OCI-LY7 (cell line): ENCODE results near the gene ODC1. TPM values are rescaled to one million over a fixed set of nuclear protein-coding genes. Genes with fewer than 3 reads are reported as not detected.
"Not testable (repeated sequence)": the region's sequence is repeated elsewhere in the genome, so short reads cannot be mapped to it uniquely, and the experiment has no call there.

Source experiments
- BruUV-seq: library from RNA; stranded (reverse); fragments of 400-500 nt; replicated peaks from 2 replicates; lab custom pipeline; 2021; lab: Mats Ljungman, UMichigan
- CTCF ChIA-PET: fragments of 300-600 bp; sonication (Branson Sonifier 250); formaldehyde crosslinking; loops from one replicate; lab custom pipeline; 2022; ENCODE audit warnings: antibody characterized with exemption; ENCODE audit not compliant: unreplicated experiment; lab: Charles Lee
- POLR2A ChIA-PET: fragments of 300-600 bp; sonication (Branson Sonifier 250); formaldehyde crosslinking; loops from one replicate; lab custom pipeline; 2022; ENCODE audit warnings: antibody characterized with exemption; lab: Charles Lee
- DNase-seq: peaks from one replicate; pipeline ENCODE4 v3.0.0-alpha.2; 2015; ENCODE audit warnings: low spot score
- H2AFZ ChIP-seq: fragments of 200-600 bp; sonication (generic), shearing (Covaris generic); 2 replicates; pipeline ENCODE4 v1.6.1; 2014; ENCODE audit warnings: mild to moderate bottlenecking, antibody characterized with exemption, low read length, moderate library complexity
- H3K27ac ChIP-seq: fragments of 200-600 bp; sonication (generic); 2 replicates; pipeline ENCODE4 v1.5.1; 2014; ENCODE audit warnings: mixed run types, low read depth, mild to moderate bottlenecking, moderate library complexity, low read length, inconsistent platforms; ENCODE audit not compliant: poor library complexity, severe bottlenecking
- H3K36me3 ChIP-seq: fragments of 200-600 bp; sonication (generic); 2 replicates; pipeline ENCODE4 v1.6.1; 2014; ENCODE audit warnings: mild to moderate bottlenecking, antibody characterized with exemption, low read length, moderate library complexity, mixed read lengths; ENCODE audit not compliant: insufficient read depth
- H3K4me1 ChIP-seq: fragments of 200-600 bp; sonication (generic); 2 replicates; pipeline ENCODE4 v1.5.1; 2014; ENCODE audit warnings: mild to moderate bottlenecking, low read length; ENCODE audit not compliant: insufficient read depth, poor library complexity, severe bottlenecking
- H3K4me2 ChIP-seq: fragments of 200-600 bp; sonication (generic); 2 replicates; pipeline ENCODE4 v1.6.1; 2014; ENCODE audit warnings: mild to moderate bottlenecking, low read length
- H3K4me3 ChIP-seq: fragments of 200-600 bp; sonication (generic); 2 replicates; pipeline ENCODE4 v1.5.1; 2014; ENCODE audit warnings: mild to moderate bottlenecking, low read depth, low read length; ENCODE audit not compliant: poor library complexity, severe bottlenecking
- H3K79me2 ChIP-seq: fragments of 200-600 bp; sonication (generic); 2 replicates; pipeline ENCODE4 v1.6.1; 2016; ENCODE audit warnings: low read depth, mild to moderate bottlenecking, low read length, moderate library complexity, mixed read lengths; ENCODE audit not compliant: insufficient read depth
- H3K9me2 ChIP-seq: fragments of 200-600 bp; sonication (generic); 2 replicates; pipeline ENCODE4 v1.6.1; 2016; ENCODE audit warnings: mild to moderate bottlenecking, low read length, mixed read lengths; ENCODE audit not compliant: insufficient read depth
- H3K9me3 ChIP-seq: fragments of 200-600 bp; sonication (generic); 2 replicates; pipeline ENCODE4 v1.6.1; 2014; ENCODE audit warnings: mild to moderate bottlenecking, mixed run types, low read length, mixed read lengths
- H4K20me1 ChIP-seq: fragments of 200-600 bp; sonication (generic); 2 replicates; pipeline ENCODE4 v1.6.1; 2014; ENCODE audit warnings: mild to moderate bottlenecking, antibody characterized with exemption, low read length, moderate library complexity, mixed read lengths; ENCODE audit not compliant: insufficient read depth
- CTCF ChIP-seq: fragments of 200-600 bp; sonication (generic); conservative IDR thresholded peaks from 2 replicates; pipeline ENCODE4 v1.5.1; 2014; ENCODE audit warnings: mild to moderate bottlenecking, antibody characterized with exemption, low read length, moderate library complexity, mixed read lengths
- EZH2phosphoT487 ChIP-seq: fragments of 200-600 bp; sonication (generic); IDR thresholded peaks from 2 replicates; pipeline ENCODE4 v1.6.1; 2018; ENCODE audit warnings: low read depth, borderline replicate concordance, mild to moderate bottlenecking, mixed run types, antibody characterized with exemption, low read length, moderate library complexity, mixed read lengths
- intact Hi-C: fragments of 100-400 bp; cut with micrococcal nuclease; formaldehyde crosslinking; loops from one replicate; pipeline ENCODE4 v1.10.0; 2022; ENCODE audit not compliant: unreplicated experiment
- total RNA-seq, 2 experiments: library from RNA; depleted of rRNA in 1 of 2; stranded (reverse); fragments of >200 nt in 1 of 2; shearing (Covaris generic) in 1 of 2; gene quantifications; 2 replicates each; pipeline ENCODE4 v1.2.3, GENCODE V29; 2014 to 2022

Gene ODC1
- total RNA-seq, 2 experiments from 2014 or later, result 256 to 273 TPM

GRCh38 chr2:10457846-10458598 lies 9.9 kb upstream of the ODC1 start:
- Histone ChIP-seq H3K4me2 (no peak overlapping the region), H3K9me2 (no peaks in the 10 kb centered on the region), H2AFZ (no peak overlapping the region), H3K4me1 (no peaks in the 10 kb centered on the region), H3K27ac (no peak overlapping the region), H3K36me3 (no peaks in the 10 kb centered on the region), H3K79me2 (no peaks in the 10 kb centered on the region), H4K20me1 (no peaks in the 10 kb centered on the region), H3K9me3 (no peaks in the 10 kb centered on the region), H3K4me3 (no peak overlapping the region)
- CTCF ChIA-PET, result no interaction called here
- no TSS peak for BruUV-seq
- no peak for DNase-seq
- intact Hi-C loops, result no loop called here
- TF ChIP-seq CTCF (no peak), EZH2phosphoT487 (no peak)
- POLR2A ChIA-PET, result interaction anchor here (0.6 kb wide), 1 partner anchor 172 kb away, joined by 3 read pairs; no protein-coding TSS in a partner anchor

- H3K36me3 ChIP-seq, H2AFZ ChIP-seq, H3K79me2 ChIP-seq, H3K4me1 ChIP-seq, H3K9me2 ChIP-seq, H4K20me1 ChIP-seq, POLR2A ChIA-PET, BruUV-seq, intact Hi-C loops, H3K4me3 ChIP-seq, DNase-seq, H3K4me2 ChIP-seq, H3K9me3 ChIP-seq, CTCF ChIA-PET, H3K27ac ChIP-seq: not testable (repeated sequence)
Measured at GRCh38 chr2:10457195-10457594, 9.1 kb upstream of the ODC1 start.

GRCh38 chr2:10454505-10454904 lies 6.4 kb upstream of the ODC1 start:
- Histone ChIP-seq H4K20me1 (no peaks in the 10 kb centered on the region), H3K79me2 (no peaks in the 10 kb centered on the region; the same call in 1 of the 2 replicates), H3K4me3 (no peak overlapping the region), H3K36me3 (no peaks in the 10 kb centered on the region), H3K9me2 (no peaks in the 10 kb centered on the region), H3K9me3 (no peaks in the 10 kb centered on the region), H3K4me1 (peaks cover 2% of the 10 kb centered on the region), H3K4me2 (no peak overlapping the region), H2AFZ (no peak overlapping the region), H3K27ac (no peak overlapping the region)
- DNase-seq, result no peak
- no peak for TF ChIP-seq CTCF
- TF ChIP-seq EZH2phosphoT487, result no peak
- CTCF ChIA-PET, result no interaction called here
- POLR2A ChIA-PET, result no interaction called here
- intact Hi-C loops, result no loop called here
- BruUV-seq, result no TSS peak
